Effector CD8-positive, alpha-beta T cell (primary cell): Measurements from ENCODE around the gene MYOCD.
"Not testable (repeated sequence)": the region's sequence is repeated elsewhere in the genome, so short reads cannot be mapped to it uniquely, and the experiment has no call there.

Experiments used
- DNase-seq: peaks from one replicate; lab custom pipeline; 2025; lab: John Stamatoyannopoulos, UW
- total RNA-seq, 4 experiments: gene quantifications; one replicate each; lab custom pipeline; 2026; lab: John Stamatoyannopoulos, UW

Gene MYOCD, protein sequence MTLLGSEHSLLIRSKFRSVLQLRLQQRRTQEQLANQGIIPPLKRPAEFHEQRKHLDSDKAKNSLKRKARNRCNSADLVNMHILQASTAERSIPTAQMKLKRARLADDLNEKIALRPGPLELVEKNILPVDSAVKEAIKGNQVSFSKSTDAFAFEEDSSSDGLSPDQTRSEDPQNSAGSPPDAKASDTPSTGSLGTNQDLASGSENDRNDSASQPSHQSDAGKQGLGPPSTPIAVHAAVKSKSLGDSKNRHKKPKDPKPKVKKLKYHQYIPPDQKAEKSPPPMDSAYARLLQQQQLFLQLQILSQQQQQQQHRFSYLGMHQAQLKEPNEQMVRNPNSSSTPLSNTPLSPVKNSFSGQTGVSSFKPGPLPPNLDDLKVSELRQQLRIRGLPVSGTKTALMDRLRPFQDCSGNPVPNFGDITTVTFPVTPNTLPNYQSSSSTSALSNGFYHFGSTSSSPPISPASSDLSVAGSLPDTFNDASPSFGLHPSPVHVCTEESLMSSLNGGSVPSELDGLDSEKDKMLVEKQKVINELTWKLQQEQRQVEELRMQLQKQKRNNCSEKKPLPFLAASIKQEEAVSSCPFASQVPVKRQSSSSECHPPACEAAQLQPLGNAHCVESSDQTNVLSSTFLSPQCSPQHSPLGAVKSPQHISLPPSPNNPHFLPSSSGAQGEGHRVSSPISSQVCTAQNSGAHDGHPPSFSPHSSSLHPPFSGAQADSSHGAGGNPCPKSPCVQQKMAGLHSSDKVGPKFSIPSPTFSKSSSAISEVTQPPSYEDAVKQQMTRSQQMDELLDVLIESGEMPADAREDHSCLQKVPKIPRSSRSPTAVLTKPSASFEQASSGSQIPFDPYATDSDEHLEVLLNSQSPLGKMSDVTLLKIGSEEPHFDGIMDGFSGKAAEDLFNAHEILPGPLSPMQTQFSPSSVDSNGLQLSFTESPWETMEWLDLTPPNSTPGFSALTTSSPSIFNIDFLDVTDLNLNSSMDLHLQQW
- 0 to 0.36 (median 0) reads per million in 4 experiments for total RNA-seq

DNA sequence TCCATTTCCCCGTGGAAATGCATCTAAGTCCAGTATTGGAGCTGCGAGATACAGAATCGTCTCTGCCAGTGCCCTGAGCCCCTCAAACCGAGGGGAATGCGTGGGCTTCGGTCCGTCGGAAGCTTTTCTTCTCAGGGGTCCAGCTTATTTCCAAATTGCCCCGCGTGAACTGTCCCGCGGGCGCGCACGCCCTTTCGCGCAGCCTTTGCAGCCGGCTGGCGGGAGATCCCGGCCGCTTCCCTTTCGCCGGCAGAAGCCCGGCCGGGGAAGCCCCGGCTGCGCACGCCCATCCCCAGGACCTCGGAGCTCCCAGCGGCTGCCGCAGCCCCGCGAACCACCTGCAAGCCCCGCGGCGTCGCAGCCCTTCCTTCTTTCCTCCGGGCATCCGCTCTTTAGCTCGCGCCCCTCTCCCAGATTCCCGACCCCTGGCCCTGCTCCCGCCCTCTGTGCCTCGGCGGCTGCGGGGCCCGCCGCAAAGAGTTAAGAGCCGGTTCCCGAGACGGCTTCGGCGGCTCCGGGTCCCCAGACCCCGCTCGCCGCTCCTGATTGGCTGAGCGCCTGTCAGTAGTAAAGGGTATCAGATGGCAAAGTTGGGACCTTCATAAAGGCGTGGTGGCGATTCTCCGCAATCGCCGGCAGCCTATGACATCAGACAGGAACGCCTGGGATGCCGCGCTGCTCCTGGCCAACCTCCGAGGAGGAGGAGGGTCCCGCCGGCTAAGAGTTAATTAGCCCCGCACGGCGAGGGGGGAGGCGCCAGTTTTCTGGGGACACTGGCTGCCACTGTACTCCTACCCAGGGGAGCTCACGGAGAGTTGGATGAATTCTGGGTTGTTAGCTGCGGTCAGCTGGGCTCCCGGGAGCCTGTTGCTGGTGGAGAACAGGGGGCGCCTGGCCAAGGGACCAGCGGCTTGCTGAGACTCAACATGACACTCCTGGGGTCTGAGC is at the start of gene MYOCD:
Gene MYOCD (plus strand): TSS at position 628 of the 948 bp plus-strand sequence. CDS start 299 bp downstream, at position 927.
- DNase-seq = no peak

DNA sequence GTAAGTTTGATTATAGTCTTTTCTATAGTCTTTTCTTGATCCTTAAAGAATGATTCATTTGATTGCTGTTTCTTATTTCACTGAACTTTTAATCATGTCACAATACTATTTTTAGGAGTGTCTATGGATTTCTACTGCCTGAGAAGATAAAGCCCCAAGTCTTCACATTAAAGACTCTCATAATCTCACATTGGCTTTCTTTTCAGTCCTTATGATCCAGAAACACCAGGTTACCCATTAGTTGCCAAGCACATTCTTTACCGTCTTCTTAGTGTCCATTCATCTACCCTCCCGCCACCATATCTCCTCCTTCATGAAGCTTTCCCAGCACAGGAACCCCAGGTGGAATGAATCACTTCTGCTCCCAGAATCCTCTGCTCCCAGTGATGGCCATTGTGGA is 49.5 kb upstream of the MYOCD start:
- no peak for DNase-seq

DNA sequence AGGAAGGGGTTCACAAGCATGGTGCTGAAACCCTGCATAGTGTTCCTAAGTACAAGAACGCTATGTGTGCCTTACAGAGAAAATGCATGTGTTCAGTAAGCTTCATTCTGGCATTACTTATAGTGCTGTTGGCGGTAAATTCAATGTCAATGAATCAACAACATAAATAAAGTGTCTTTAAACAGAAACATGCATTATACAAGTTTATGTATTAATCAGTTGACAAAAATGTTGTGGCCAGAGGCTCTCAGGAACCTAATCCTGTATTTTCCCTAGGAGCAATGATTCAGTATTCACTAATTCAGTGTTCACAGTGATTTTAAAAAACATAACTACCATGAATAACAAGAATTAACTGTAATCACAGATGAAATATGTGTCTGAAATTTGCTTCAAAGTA is 47.1 kb upstream of the MYOCD start:
- DNase-seq = no peak

DNA sequence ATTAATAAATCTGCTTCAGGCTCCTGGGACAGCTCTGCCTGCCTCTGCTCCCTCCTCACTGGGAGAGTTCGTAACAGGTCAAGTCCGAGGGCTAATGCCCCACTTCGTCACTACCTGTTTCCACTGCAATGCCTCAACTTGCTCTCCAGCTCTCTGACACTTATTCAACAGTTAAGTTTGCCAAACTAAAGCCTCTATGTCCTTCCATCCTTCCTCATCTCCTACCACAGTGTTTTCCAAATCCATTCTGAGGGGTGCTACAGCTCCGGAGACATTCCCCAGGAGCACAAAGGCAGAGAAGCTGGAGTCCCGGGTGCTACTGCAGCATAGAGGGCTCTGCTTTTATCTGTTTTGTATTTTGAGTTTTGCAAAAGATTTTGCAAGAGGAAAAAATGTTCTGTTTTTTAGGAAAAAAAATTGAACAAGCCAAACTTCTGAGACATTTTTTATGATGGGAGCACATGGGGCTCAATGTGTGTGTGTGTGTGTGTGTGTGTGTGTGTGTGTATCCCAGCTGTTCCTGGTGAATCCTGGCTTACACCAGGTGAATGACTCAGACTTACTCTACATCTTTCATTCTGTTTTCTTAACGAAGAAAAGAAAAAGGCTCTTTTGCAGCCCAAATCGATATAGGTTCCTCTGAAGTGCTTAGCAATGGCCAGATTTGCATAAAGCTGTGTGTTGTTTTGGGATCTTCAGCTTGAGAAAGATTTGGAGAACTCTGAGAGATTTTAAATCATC is 46.1 kb upstream of the MYOCD start:
- no peak for DNase-seq

DNA sequence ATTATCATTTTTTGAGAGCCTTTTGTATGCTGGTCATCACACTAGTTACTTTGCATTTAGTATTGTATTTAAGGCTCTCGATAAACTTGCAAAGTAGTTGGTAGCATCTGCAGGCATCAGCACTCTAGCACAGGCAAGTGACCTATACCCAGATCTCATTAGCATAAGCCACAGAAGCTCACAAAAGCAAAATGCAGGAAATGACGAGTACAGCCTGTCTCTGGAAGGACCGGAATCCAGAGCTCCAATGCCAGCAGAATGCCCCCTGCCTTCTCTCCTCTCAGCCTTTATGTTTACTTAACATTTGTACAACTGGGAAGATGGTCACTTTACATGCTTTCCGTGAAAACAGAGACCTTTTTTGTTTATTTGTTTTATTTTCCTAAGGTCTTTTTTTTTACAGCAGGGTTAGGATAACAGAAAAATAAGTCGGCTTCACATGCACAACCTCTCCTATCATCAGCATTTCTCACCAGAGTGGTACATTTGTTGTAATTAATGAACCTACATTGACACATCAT is 45.4 kb upstream of the MYOCD start:
- no peak for DNase-seq

DNA sequence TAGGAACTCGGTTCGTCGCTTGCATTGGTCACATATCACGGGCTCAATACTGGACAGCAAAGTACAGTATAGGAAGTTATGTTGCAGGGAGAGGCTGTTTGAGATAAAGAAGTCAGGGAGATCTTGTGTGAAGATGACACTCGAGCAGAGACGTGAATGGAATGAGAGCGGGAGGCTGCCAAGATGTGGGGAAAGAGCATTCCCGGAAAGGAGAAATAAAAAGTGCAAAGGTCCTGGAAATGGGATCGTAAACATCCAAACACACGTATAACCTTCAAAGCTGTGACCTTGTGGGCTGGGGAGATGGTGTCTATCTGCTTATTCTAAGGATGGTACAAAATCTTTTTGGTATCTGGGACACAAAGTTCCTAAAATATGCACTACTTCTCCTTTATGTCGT is 43.0 kb upstream of the MYOCD start:
- no peak for DNase-seq

DNA sequence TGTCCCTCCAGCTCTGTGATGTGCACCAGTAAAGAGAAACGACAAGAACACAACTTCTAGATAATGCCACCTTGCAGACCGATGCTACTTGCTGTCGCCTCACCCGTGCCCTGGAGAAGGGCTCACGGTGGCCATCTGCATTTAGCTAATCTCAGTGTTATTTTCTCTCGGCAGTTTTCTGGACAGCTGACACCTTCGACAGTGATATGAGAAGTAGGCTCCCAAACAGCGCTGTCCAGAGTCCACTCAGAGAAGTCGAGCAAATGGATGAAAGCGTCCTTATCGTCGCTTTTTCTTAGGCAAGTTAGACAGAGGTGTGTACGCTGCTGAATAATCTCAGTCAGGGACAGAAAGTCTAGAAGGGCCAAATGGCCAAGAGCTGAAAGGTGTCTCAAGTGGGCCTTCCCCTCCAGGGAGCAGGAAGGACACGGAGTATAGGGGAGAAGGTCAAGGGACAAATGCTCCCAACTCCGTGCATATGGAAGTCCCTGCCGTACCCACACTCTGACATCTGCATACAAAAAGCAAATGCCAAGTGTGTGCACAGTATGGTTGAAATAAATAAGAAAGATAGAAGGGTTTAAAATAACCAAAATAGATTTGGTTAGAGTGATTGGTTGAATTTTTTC is 42.4 kb upstream of the MYOCD start:
- DNase-seq = no peak

DNA sequence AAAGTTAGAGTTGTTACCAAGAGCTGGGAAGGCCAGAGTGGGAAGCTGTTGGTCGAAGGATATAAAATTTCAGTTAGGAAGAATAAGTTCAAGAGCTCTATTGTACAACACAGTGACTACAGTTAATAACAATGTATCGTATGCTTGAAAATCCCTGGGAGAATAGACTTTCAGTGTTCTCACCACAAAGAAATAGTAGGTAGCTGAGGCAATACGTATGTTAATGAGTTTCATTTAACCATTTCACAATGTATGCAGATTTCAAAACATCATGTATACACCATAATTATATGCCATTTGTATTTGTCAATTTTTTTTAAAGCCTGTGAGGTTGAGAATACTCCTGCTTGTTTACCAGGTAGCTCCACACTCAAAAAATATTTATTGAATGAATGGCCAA is 41.5 kb upstream of the MYOCD start:
- DNase-seq = no peak

DNA sequence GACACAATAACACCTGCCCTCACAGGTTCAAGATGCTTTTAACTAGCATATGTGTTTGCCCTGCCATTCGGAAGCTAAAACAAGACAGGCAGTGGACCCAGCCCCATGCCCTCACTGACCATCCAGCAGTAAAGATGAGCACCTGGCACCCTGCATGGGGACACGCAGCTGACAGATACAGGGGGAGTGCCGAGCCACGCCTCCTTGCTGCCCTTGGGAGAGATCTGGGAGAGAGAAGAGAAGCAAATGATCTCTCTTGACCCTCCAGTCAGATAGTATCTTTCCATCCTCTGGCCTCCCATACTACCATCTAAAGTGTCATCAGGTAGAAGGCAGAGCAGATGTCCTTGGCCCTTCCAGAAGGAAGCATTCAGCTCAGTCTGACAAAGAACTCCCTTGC is 40.6 kb upstream of the MYOCD start:
- no peak for DNase-seq

DNA sequence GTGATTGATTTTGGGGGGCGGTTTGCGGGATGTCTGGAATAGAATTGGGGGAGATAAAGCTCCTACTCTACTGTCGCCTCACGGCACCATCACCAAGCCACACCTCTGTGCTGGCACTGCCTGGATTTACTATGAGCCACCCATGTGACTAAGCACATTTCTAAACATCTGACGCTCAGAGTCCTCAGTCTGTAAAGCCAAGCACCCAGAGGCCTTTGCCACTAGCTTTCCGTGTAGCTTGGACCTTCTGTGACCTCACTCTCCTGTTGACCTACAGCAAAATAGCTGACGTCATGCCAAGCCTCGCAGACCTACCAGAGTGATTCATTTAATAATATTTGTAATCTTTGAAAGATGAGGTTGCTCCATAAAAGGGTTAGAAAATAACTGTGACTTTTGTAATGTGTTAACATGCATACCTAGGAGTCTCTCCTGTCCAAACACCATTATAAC is 38.5 kb upstream of the MYOCD start:
- DNase-seq = no peak

DNA sequence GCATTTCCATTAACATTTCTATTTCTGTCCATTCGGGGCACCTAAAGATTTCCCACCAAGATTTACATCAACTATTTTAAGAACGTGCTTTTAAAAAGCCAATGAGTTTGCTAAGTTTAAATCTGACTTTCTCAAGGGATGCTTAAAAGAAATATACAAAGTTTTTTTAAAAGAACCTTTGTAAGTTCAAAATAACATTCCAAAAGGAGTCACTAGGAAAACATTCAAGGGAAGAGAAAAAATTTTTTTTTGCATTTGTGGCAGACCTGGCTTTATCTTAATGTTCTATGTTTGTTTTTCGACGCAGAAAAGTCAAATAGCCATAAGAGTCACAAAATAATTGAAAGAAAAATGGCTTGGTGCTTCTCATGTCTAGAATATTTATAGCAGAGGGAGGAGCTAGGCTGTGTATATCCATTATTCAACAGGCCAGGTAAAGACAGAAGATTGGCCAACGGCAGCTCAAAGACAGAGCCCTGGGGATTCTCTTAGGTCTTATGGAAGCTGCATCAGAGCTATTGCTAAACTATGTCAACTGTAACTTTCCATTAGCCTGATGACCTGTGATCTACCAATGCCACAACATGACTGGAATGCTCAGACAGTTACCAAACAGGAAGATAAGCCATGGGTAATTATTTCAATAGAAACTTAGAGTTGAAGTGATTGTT is 37.8 kb upstream of the MYOCD start:
- no peak for DNase-seq

DNA sequence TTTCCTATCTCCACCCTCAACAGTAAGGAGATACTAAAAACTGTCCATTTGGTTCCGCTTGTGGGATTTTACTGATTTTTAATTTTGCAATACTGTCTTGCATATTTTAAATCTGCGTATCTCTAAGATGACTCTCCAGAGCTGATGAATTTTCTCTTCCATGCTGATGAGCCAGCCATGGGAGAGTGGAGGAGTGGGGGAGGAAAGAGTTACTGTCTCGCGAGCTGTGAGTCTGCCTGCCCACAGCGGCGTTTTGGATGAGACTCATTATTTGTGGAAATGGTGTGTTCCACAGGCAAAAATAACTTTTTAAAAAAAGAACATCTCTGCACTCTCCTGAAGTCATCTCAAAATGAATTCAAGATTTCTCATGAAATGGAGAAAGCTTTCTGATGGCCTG is 34.6 kb upstream of the MYOCD start:
- DNase-seq = no peak

DNA sequence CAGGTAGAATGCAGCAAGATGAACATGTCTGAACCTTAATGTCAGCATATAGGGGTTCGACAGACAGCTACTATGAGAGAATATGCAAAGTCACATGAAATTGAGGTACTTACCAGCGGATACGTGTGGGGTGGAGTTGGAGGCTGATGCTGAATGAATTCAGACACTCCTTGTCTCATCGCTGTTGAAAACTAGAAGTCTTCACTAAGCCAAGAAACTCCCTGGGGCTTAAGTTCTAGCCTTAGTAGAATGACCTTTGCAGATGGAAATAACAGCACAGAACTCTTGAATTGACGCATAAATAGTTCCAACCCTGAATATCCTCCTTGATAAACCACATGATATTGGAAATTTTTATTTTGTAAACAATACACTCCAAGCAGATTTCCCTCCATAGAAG is 32.9 kb upstream of the MYOCD start:
- DNase-seq = no peak

DNA sequence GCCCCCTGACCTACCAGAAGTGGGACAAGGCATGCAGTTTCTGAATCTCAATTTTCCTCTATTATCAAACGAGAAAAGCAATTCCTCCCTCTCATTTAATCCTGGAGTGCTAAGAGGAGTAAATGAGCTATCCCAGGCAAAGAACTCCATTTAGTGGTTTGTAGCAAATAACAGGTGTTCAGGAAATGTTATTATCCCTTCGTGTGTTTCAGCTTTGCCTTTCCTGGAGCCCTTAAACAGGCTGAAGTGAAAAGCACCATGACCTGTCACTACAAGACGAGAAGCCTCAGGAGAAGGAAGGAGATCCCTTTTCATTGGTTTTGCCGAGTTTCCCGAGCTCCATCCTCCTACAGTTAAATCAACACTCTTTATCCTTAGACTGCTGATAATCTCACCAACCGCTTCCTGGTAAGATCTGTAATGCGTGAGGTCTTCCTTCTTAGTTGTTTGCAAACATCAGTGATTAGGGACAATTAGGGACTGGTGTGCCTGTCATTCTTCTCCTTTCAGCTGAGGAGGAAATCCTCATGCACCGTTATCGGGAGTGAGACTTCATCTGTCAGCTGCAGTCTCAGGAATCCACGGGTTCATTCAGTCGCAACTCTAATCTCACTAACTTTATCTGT is 30.8 kb upstream of the MYOCD start:
- no peak for DNase-seq

DNA sequence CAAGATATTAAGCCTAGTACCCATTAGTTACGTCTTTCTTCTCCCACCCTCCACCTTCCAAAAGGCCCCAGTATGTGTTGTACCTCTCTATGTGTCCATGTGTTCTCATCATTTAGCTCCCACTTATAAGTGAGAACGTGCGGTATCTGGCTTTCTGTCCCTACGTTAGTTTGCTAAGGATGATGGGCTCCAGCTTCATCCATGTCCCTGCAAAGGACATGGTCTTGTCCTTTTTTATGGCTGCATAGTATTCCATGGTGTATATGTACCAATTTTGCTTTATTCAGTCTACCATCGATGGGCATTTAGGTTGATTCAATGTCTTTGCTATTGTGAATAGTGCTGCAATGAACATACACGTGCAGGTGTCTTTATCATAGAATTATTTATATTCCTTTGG is 29.7 kb upstream of the MYOCD start:
- not testable (repeated sequence) for DNase-seq

DNA sequence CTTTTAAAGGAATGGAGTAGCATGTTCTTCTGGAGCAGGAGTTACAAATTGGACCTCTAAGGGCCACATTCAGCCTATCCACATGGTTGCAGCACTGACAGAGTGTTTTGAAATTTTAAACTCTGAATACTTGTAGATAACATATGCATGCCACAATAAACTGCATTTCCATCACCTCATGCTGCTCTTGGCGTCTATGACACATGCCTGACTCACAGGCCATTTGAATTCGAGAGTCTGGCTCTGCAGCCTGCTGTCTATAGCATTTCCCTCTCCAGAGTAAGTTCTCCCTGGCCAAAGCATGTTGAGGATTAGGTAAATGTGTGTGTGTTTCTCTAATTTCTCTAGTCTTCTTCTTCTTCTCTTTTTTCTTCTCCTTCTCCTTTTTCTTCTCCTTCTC is 28.7 kb upstream of the MYOCD start:
- no peak for DNase-seq

DNA sequence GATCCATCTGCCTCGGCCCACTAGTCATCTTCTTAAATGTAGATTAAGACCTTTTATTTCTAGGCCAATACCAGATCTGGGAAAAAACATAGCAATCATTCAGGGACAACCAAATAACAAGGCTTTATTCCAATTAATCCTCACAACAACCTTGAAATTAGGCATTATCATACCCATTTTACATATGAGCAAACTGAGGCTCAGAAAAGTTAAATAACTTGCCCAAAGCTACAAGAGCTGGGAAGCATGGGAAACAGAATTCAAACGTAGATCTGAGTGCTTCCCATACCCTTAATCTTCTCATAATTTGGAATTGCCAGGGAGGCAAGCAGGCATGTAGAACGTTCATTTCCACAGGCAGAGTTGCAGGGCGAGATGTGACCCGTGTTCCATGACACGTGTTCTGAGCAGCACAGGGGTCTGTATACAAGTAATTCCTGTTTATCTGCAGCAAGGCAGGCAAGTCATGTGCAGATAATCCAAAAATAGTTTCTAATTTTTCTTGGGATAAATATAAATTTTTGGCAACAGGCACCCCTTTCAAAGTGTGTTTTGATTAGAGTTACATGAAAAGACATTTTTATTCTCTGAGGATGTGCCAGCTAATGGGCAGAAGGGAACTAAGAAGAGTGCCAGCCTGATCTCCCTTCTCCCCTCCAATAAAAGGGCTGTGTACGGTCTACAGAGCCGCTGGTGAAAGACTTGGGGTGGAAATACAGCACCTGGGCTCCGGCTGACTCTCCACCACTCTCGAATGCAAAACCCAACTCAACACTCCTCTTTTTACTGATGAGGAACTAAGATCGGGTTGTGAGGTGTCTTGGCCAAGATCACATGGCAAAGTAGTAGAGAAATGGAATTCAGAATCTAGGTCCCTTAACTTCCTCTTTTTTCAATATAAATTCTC is 27.7 kb upstream of the MYOCD start:
- no peak for DNase-seq

DNA sequence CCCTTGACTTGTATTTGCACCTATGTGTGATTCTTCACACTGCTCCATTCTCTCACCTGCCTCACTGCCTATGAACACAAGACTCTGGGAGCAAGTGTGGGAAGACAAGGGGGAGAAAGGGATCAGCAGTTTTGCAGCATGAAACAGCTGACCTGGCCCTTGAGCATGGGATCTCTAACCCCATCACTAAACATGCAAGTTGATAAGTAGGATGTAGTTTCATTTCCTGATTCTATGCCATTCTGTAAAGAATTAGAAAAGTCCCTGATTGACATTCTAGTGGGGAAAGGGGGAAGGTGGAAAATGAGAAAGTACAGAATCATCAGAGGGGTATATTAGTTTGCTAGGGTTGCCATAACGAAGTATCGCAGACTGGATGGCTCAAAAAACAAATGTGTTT is 25.3 kb upstream of the MYOCD start:
- no peak for DNase-seq
